Keratinocyte (primary cell): ENCODE data around the gene BCAR3. TPM values are rescaled to one million over a fixed set of nuclear protein-coding genes. Genes with fewer than 3 reads are reported as not detected.
"Not testable (repeated sequence)": the region's sequence is repeated elsewhere in the genome, so short reads cannot be mapped to it uniquely, and the experiment has no call there.

ENCODE experiments used
- DNase-seq: peaks from one replicate; pipeline ENCODE4 v3.0.0-alpha.2; 2011; ENCODE audit warnings: low read depth, missing footprints, low spot score
- FAIRE-seq: peaks from 2 replicates; lab custom pipeline; 2011; peaks lifted over from hg19 to GRCh38; lab: Jason Lieb, UNC
- H2AFZ ChIP-seq: 2 replicates; pipeline ENCODE4 v1.6.0; 2012; ENCODE audit warnings: low read length, control low read depth, inconsistent platforms; ENCODE audit not compliant: control insufficient read depth
- H3K27ac ChIP-seq: 2 replicates; pipeline ENCODE4 v1.5.1; 2011; ENCODE audit warnings: low read length; ENCODE audit not compliant: control insufficient read depth, insufficient read depth
- H3K27me3 ChIP-seq: 3 replicates; pipeline ENCODE4 v1.6.0; 2011; ENCODE audit warnings: low read length; ENCODE audit not compliant: control insufficient read depth, insufficient read depth; ENCODE audit errors: extremely low read depth
- H3K36me3 ChIP-seq, 2 experiments: 2 replicates in 1 of 2; 3 replicates in 1 of 2; pipeline ENCODE4 v1.5.1; 2011; ENCODE audit warnings: low read length in 2 of 2, mild to moderate bottlenecking in 1 of 2; ENCODE audit not compliant: control insufficient read depth in 2 of 2, insufficient read depth in 2 of 2; ENCODE audit errors: extremely low read depth in 1 of 2
- H3K4me1 ChIP-seq: 3 replicates; pipeline ENCODE4 v1.5.1; 2011; ENCODE audit warnings: low read length; ENCODE audit not compliant: control insufficient read depth, insufficient read depth; ENCODE audit errors: extremely low read depth
- H3K4me2 ChIP-seq: 3 replicates; pipeline ENCODE4 v1.6.0; 2011; ENCODE audit warnings: low read depth, low read length; ENCODE audit not compliant: control insufficient read depth, insufficient read depth; ENCODE audit errors: extremely low read depth
- H3K4me3 ChIP-seq, 3 experiments: fragments of 200-600 bp in 1 of 3; sonication (generic) in 1 of 3; 2 replicates in 2 of 3; 3 replicates in 1 of 3; pipeline ENCODE4 v1.5.1; 2011 to 2016; ENCODE audit warnings: low read length in 3 of 3, mild to moderate bottlenecking in 3 of 3, control low read depth in 2 of 3, inconsistent platforms in 1 of 3, low read depth in 1 of 3, mixed read lengths in 1 of 3, mixed run types in 1 of 3, moderate library complexity in 1 of 3; ENCODE audit not compliant: control insufficient read depth in 2 of 3, insufficient read depth in 2 of 3; ENCODE audit errors: extremely low read depth in 1 of 3
- H3K79me2 ChIP-seq: 2 replicates; pipeline ENCODE4 v1.6.0; 2012; ENCODE audit warnings: low read length; ENCODE audit not compliant: control insufficient read depth, insufficient read depth
- H3K9ac ChIP-seq: 3 replicates; pipeline ENCODE4 v1.6.0; 2011; ENCODE audit warnings: low read length; ENCODE audit not compliant: control insufficient read depth, insufficient read depth; ENCODE audit errors: extremely low read depth
- H3K9me1 ChIP-seq: 3 replicates; pipeline ENCODE4 v1.6.0; 2011; ENCODE audit warnings: low read length; ENCODE audit not compliant: control insufficient read depth, insufficient read depth; ENCODE audit errors: extremely low read depth
- H3K9me3 ChIP-seq: 2 replicates; pipeline ENCODE4 v1.5.1; 2012; ENCODE audit warnings: low read depth, low read length; ENCODE audit not compliant: control insufficient read depth
- H4K20me1 ChIP-seq: 3 replicates; pipeline ENCODE4 v1.6.0; 2011; ENCODE audit warnings: low read length; ENCODE audit not compliant: control insufficient read depth, insufficient read depth; ENCODE audit errors: extremely low read depth
- CTCF ChIP-seq, 3 experiments: IDR thresholded peaks in 1 of 3; conservative IDR thresholded peaks in 1 of 3; optimal IDR thresholded peaks in 1 of 3; 2 replicates in 2 of 3; 3 replicates in 1 of 3; pipeline versions ENCODE3 to v1.5.1; 2011; ENCODE audit warnings: low read length in 3 of 3, mild to moderate bottlenecking in 3 of 3, moderate library complexity in 2 of 3, control low read depth in 1 of 3, inconsistent platforms in 1 of 3; ENCODE audit not compliant: insufficient read depth in 2 of 3; ENCODE audit errors: extremely low read depth in 1 of 3
- EZH2 ChIP-seq: IDR thresholded peaks from one replicate; pipeline ENCODE4 v1.6.1; 2012; ENCODE audit warnings: inconsistent platforms, mild to moderate bottlenecking, low read length, moderate library complexity
- dilution Hi-C: fragments of 300-500 bp; cut with MboI; formaldehyde crosslinking; loops from one replicate; pipeline ENCODE4 v1.7.0; 2020; ENCODE audit warnings: low sequenced_read_pairs; ENCODE audit not compliant: extremely low pct_ligation_motif_present
- polyA plus RNA-seq, 5 experiments: library from polyadenylated mRNA; depleted of rRNA in 3 of 5; stranded (reverse) in 3 of 5; stranded (forward) in 1 of 5; unstranded in 1 of 5; fragments of >200 nt; gene quantifications; 1 replicate in 1 of 5; 2 replicates in 3 of 5; 3 replicates in 1 of 5; pipeline versions ENCODE4 v1.2.1 to v1.2.3, GENCODE V29; 2011 to 2012; ENCODE audit warnings: missing spikeins in 2 of 5, low read depth in 1 of 5, low replicate concordance in 1 of 5

The BCAR3 gene
- polyA plus RNA-seq, 1 donor (not counting 4 experiments of a cell fraction or from before 2014, with no cell fraction given): 77.2 TPM

GRCh38 chr1:93591676-93592550 lies 89.7 kb downstream of the BCAR3 start:
- Histone ChIP-seq H3K27ac (no peak overlapping the region), H3K9ac (no peak overlapping the region), H3K9me3 (no peaks in the 10 kb centered on the region), H3K36me3 (peaks cover 45 to 70% of the 10 kb centered on the region in 2 experiments), H3K4me3 (no peak overlapping the region), H3K4me2 (no peak overlapping the region), H2AFZ (no peak overlapping the region), H3K79me2 (peaks cover 94% of the 10 kb centered on the region), H4K20me1 (peaks cover 76% of the 10 kb centered on the region), H3K4me1 (peaks cover 44% of the 10 kb centered on the region), H3K9me1 (peaks cover 23% of the 10 kb centered on the region), H3K27me3 (no peaks in the 10 kb centered on the region)
- dilution Hi-C loops: no loop called here
- TF ChIP-seq CTCF (optimal IDR thresholded peaks at IDR 0.05 in 1 of 3, IDR thresholded peaks at IDR 0.05 in 1 of 3, conservative IDR thresholded peaks at IDR 0.05 in 1 of 3; ENCODE audit: extremely low read depth in 1 of 3, insufficient read depth in 2 of 3, low read length in 3 of 3) (no peak), EZH2 (no peak)
- FAIRE-seq: no peak
- no peak for DNase-seq

- H3K4me2 ChIP-seq, DNase-seq, dilution Hi-C loops, FAIRE-seq, H3K27ac ChIP-seq, H3K9ac ChIP-seq, H3K9me3 ChIP-seq, H2AFZ ChIP-seq, H3K27me3 ChIP-seq, H3K4me3 ChIP-seq: not testable (repeated sequence)
- Histone ChIP-seq H3K4me1 (peaks cover 43% of the 10 kb centered on the region), H4K20me1 (peaks cover 69% of the 10 kb centered on the region), H3K79me2 (peaks cover 94% of the 10 kb centered on the region), H3K9me1 (peaks cover 19% of the 10 kb centered on the region), H3K36me3 (peaks cover 47 to 69% of the 10 kb centered on the region in 2 experiments)
Observed at GRCh38 chr1:93591291-93591675, 90.4 kb downstream of the BCAR3 start.
